ENCODE measurements around the gene ZDHHC14.

ZDHHC14 gene

DNA sequence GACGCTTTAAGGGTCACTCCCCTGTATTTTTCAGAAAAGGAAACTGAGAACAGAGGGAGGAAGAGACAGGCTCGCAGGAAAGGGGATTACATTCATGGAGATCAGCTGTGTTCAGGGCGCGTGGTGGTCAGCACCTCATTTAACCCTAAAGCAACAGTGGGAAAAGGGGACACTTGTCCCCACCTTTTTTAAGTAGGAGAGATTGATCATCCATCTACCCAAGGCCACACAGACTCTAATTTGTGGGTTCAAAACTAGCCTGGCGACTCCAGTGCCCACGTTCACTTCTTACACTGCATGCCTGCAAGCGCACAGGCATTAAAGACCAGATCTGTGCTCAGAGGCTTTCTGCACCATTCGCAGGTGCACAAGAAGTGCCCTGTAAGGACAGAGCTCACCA, 274.1 kb downstream of the ZDHHC14 start:
- Histone ChIP-seq H3K9ac (ENCODE audit: insufficient read length, low read depth) (no peak overlapping the region), H3K9me3 (ENCODE audit: insufficient read depth, low read length) (no peaks in the 10 kb centered on the region), H3K4me1 (ENCODE audit: insufficient read depth, insufficient read length) (no peaks in the 10 kb centered on the region), H3K27me3 (ENCODE audit: insufficient read depth, insufficient read length) (no peaks in the 10 kb centered on the region), H3K36me3 (ENCODE audit: insufficient read depth, insufficient read length, low read length) (no peaks in the 10 kb centered on the region), H3K4me3 (ENCODE audit: insufficient read length, low read depth) (no peak overlapping the region)
- DNase-seq (ENCODE audit: low read depth, low spot score) = no peak
- no peak for TF ChIP-seq SUZ12 (IDR thresholded peaks at IDR 0.05; ENCODE audit: extremely low read depth, insufficient read depth, insufficient read length)
- no peak for TF ChIP-seq ZNF274 (IDR thresholded peaks at IDR 0.05; ENCODE audit: low read depth, low read length)
- TF ChIP-seq YY1 (IDR thresholded peaks at IDR 0.05; ENCODE audit: insufficient read depth, insufficient read length) = no peak

DNA sequence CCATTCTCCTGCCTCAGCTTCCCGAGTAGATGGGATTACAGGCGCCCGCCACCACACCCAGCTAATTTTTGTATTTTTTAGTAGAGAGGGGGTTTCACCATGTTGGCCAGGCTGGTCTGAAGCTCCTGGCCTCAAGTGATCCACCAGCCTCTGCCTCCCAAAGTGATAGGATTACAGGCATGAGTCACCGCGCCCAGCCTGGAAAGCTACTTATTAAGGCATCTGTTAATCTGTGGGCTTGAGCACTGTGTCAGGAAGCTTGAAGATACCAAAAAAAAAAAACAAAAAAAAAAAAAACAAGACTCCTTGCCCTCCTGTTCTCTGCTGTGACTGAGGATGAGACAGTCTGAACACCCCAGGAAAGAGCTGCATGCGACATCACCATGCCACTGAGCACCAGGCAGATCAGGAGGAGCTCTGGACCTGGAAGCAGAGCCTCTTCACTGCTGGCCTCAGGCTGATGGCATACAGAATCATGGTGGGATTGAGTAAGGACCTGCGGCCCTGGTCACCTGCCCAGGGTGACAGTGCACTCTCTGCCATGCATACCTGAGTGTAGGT, 275.5 kb downstream of the ZDHHC14 start:
- H3K4me1 ChIP-seq (ENCODE audit: insufficient read depth, insufficient read length) = no peaks in the 10 kb centered on the region
- no peak for TF ChIP-seq SUZ12 (IDR thresholded peaks at IDR 0.05; ENCODE audit: extremely low read depth, insufficient read depth, insufficient read length)
- TF ChIP-seq YY1 (IDR thresholded peaks at IDR 0.05; ENCODE audit: insufficient read depth, insufficient read length) = no peak
- no peak for TF ChIP-seq ZNF274 (IDR thresholded peaks at IDR 0.05; ENCODE audit: low read depth, low read length)
- DNase-seq (ENCODE audit: low read depth, low spot score) = no peak

GRCh38 chr6:157657754-157658153, 276.8 kb downstream of the ZDHHC14 start:
- no peak for TF ChIP-seq YY1 (IDR thresholded peaks at IDR 0.05; ENCODE audit: insufficient read depth, insufficient read length)
- TF ChIP-seq SUZ12 (IDR thresholded peaks at IDR 0.05; ENCODE audit: extremely low read depth, insufficient read depth, insufficient read length) = no peak
- TF ChIP-seq ZNF274 (IDR thresholded peaks at IDR 0.05; ENCODE audit: low read depth, low read length) = no peak
- no peak overlapping the region for H3K9ac ChIP-seq (ENCODE audit: insufficient read length, low read depth)
- no peaks in the 10 kb centered on the region for H3K4me1 ChIP-seq (ENCODE audit: insufficient read depth, insufficient read length)
- no peaks in the 10 kb centered on the region for H3K9me3 ChIP-seq (ENCODE audit: insufficient read depth, low read length)
- no peak for DNase-seq (ENCODE audit: low read depth, low spot score)
- H3K36me3 ChIP-seq (ENCODE audit: insufficient read depth, insufficient read length, low read length) = no peaks in the 10 kb centered on the region
- no peaks in the 10 kb centered on the region for H3K27me3 ChIP-seq (ENCODE audit: insufficient read depth, insufficient read length)
- no peak overlapping the region for H3K4me3 ChIP-seq (ENCODE audit: insufficient read length, low read depth)

More for the DNA sequence above, 275.5 kb downstream of the ZDHHC14 start:
- Histone ChIP-seq H3K9ac (ENCODE audit: insufficient read length, low read depth) (no peak overlapping the region), H3K4me3 (ENCODE audit: insufficient read length, low read depth) (no peak overlapping the region), H3K9me3 (ENCODE audit: insufficient read depth, low read length) (no peaks in the 10 kb centered on the region), H3K36me3 (ENCODE audit: insufficient read depth, insufficient read length, low read length) (no peaks in the 10 kb centered on the region), H3K27me3 (ENCODE audit: insufficient read depth, insufficient read length) (no peaks in the 10 kb centered on the region)

DNA sequence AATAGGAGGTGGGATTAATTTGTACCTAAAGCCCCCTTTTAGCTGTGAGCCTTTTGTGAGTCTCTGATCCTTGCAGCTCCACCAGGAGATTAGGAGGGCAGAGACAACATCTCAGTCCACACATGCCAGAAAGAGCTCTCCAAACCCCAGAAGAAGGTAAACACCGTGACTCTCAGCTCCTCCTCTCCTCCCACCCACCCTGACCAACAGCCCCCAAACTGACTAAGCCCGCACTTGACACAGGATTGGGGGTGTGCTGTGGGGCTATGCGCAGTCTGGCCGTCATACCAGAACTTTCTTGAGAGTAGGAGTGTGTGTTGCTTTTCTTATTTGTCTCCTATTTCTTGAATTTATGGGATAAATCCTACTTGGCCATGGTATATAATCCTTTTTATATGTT, 277.3 kb downstream of the ZDHHC14 start:
- Histone ChIP-seq H3K9me3 (ENCODE audit: insufficient read depth, low read length) (no peaks in the 10 kb centered on the region), H3K4me1 (ENCODE audit: insufficient read depth, insufficient read length) (no peaks in the 10 kb centered on the region), H3K4me3 (ENCODE audit: insufficient read length, low read depth) (no peak overlapping the region), H3K36me3 (ENCODE audit: insufficient read depth, insufficient read length, low read length) (no peaks in the 10 kb centered on the region), H3K27me3 (ENCODE audit: insufficient read depth, insufficient read length) (no peaks in the 10 kb centered on the region), H3K9ac (ENCODE audit: insufficient read length, low read depth) (no peak overlapping the region)
- no peak for DNase-seq (ENCODE audit: low read depth, low spot score)
- TF ChIP-seq ZNF274 (IDR thresholded peaks at IDR 0.05; ENCODE audit: low read depth, low read length) = no peak
- TF ChIP-seq SUZ12 (IDR thresholded peaks at IDR 0.05; ENCODE audit: extremely low read depth, insufficient read depth, insufficient read length) = no peak
- TF ChIP-seq YY1 (IDR thresholded peaks at IDR 0.05; ENCODE audit: insufficient read depth, insufficient read length) = no peak

GRCh38 chr6:157659536-157660271, 278.7 kb downstream of the ZDHHC14 start:
- no peaks in the 10 kb centered on the region for H3K36me3 ChIP-seq (ENCODE audit: insufficient read depth, insufficient read length, low read length)

GRCh38 chr6:157660414-157660813, 279.4 kb downstream of the ZDHHC14 start:
- Histone ChIP-seq H3K9me3 (ENCODE audit: insufficient read depth, low read length) (no peaks in the 10 kb centered on the region), H3K9ac (ENCODE audit: insufficient read length, low read depth) (no peak overlapping the region), H3K36me3 (ENCODE audit: insufficient read depth, insufficient read length, low read length) (no peaks in the 10 kb centered on the region), H3K4me1 (ENCODE audit: insufficient read depth, insufficient read length) (no peaks in the 10 kb centered on the region), H3K27me3 (ENCODE audit: insufficient read depth, insufficient read length) (no peaks in the 10 kb centered on the region), H3K4me3 (ENCODE audit: insufficient read length, low read depth) (no peak overlapping the region)
- no peak for DNase-seq (ENCODE audit: low read depth, low spot score)
- TF ChIP-seq SUZ12 (IDR thresholded peaks at IDR 0.05; ENCODE audit: extremely low read depth, insufficient read depth, insufficient read length) (no peak), YY1 (IDR thresholded peaks at IDR 0.05; ENCODE audit: insufficient read depth, insufficient read length) (no peak), ZNF274 (IDR thresholded peaks at IDR 0.05; ENCODE audit: low read depth, low read length) (no peak)

More at GRCh38 chr6:157659536-157660271, 278.7 kb downstream of the ZDHHC14 start:
- H3K4me1 ChIP-seq (ENCODE audit: insufficient read depth, insufficient read length) = no peaks in the 10 kb centered on the region
- H3K27me3 ChIP-seq (ENCODE audit: insufficient read depth, insufficient read length) = no peaks in the 10 kb centered on the region
- no peak for DNase-seq (ENCODE audit: low read depth, low spot score)
- H3K9me3 ChIP-seq (ENCODE audit: insufficient read depth, low read length) = no peaks in the 10 kb centered on the region
- TF ChIP-seq ZNF274 (IDR thresholded peaks at IDR 0.05; ENCODE audit: low read depth, low read length) (no peak), SUZ12 (IDR thresholded peaks at IDR 0.05; ENCODE audit: extremely low read depth, insufficient read depth, insufficient read length) (no peak), YY1 (IDR thresholded peaks at IDR 0.05; ENCODE audit: insufficient read depth, insufficient read length) (no peak)
- H3K9ac ChIP-seq (ENCODE audit: insufficient read length, low read depth) = no peak overlapping the region
- no peak overlapping the region for H3K4me3 ChIP-seq (ENCODE audit: insufficient read length, low read depth)

DNA sequence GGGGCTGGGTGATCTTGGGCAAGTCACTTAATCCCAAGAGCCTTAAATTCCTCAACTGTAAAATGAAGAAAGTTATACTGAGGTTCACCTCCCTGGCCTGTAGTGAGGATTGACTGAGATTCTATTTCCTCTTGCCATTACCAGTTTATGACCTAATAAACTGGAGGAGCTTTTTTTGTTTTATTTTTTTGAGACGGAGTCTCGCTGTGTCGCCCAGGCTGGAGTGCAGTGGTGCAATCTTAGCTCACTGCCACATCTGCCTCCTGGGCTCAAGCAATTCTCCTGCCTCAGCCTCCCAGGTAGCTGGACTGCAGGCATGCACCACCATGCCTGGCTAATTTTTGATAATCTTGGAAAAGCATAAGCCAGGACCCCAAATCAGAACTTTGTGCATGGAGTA, 280.7 kb downstream of the ZDHHC14 start:
- Histone ChIP-seq H3K36me3 (ENCODE audit: insufficient read depth, insufficient read length, low read length) (no peaks in the 10 kb centered on the region), H3K9me3 (ENCODE audit: insufficient read depth, low read length) (no peaks in the 10 kb centered on the region), H3K4me1 (ENCODE audit: insufficient read depth, insufficient read length) (no peaks in the 10 kb centered on the region), H3K9ac (ENCODE audit: insufficient read length, low read depth) (no peak overlapping the region), H3K4me3 (ENCODE audit: insufficient read length, low read depth) (no peak overlapping the region), H3K27me3 (ENCODE audit: insufficient read depth, insufficient read length) (no peaks in the 10 kb centered on the region)
- no peak for DNase-seq (ENCODE audit: low read depth, low spot score)
- TF ChIP-seq YY1 (IDR thresholded peaks at IDR 0.05; ENCODE audit: insufficient read depth, insufficient read length) = no peak
- no peak for TF ChIP-seq SUZ12 (IDR thresholded peaks at IDR 0.05; ENCODE audit: extremely low read depth, insufficient read depth, insufficient read length)
